Eye (tissue), 1 donor: ENCODE measurements around the gene SLC5A9.
A peak's percentile ranks its signal among the peaks of the same experiment; 100 is the strongest.

Source experiments
- DNase-seq: peaks from one replicate; pipeline ENCODE4 v3.0.0-alpha.2; 2015

The SLC5A9 gene

DNA sequence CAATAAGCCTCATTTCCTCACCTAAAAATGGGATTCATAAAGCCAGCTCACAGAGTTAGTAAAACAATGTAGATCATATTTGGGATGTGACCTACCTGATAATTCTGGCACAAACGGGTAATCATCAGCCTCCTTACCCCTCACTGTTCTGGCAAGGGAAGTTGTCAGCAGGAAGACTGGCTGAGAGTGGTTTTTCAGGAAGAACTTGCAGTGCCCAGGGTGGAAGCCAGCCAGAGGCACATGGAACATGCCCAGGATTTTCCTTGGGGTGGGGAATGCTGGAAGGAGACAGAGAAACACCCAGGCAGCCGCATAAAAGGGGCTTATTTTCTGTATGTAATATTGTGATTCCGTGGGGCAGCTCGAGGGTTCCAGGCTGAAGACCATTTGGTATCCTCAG, 7.7 kb upstream of the SLC5A9 start:
- DNase-seq = no peak

DNA sequence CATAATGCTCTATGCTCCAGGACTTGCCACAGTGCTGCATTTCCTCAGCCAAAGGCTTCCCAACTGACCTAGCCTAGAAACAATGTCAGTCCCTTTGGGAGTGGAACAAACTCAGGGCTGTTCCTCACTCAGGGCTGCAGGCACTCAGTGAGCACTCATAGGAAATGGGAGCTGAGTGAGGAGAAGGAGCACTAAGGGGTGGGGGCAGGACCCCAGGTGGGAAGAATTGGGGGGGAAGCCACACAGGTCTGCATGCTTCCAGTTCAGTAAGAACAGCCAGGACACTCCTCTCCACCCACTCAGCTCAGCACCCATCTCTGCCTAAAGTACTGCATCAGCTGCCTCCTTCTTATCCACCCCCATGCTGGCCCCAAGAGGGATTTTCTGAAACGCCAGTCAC, 7.3 kb upstream of the SLC5A9 start:
- DNase-seq = no peak

- DNase-seq = no peak
Measured at GRCh38 chr1:48215889-48216288, 6.6 kb upstream of the SLC5A9 start.

GRCh38 chr1:48216313-48216712, 6.2 kb upstream of the SLC5A9 start:
- no peak for DNase-seq

DNA sequence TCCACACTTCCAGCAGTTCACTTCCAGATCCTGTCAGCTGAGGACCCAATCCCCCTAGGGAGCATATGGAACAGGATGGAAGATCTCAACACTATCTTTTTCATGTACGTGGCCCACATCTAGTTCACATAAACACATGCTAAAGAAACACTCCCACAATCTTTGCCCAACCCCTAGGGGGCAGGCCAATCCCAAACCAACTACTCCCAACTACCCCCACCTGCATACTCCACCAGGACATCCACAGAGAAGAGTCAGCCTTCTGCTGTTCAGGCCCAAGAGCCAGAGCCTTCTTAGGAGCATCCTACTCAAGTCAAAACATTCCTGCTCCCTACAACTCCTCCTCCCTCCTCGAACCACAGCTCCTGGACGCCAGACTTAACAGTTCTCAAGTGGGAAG, 5.6 kb upstream of the SLC5A9 start:
- no peak for DNase-seq

DNA sequence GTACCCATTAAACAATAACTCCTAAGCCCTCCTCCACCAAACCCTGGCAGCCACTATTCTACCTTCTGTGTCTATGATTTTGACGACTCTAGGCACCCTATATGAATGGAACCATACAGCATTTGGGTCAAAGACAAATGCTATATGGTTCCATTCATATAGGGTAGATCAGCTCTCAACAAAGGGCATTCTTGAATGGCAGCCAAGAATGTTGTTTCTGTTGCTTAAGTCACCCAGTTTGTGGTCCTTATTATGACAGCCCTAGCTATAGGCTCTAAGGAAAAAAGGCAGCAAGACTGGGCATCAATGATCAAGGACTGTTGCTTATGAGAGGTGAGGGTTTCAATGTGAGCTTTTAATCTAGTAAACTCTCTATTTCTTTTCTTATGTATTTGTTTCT, 4.7 kb upstream of the SLC5A9 start:
- DNase-seq = no peak

DNA sequence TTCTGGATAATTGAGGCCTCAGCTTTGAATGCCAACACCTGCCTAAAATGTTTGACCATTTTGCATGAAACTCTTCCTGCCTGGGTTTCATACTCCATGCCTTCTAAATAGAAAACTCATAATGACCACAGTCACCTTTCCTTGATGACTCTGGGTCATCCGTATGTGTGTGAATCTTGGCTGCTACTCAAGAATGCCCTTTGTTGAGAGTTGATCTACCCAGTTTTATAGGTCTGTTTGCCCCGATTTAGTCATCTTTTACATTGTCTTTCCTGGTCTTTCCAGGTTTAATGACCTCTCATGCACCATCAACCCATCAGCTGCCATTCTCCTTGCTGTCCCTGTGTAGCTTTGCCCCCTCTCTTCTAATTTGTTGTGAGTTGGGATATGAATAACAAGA, 2.7 kb upstream of the SLC5A9 start:
- no peak for DNase-seq

DNA sequence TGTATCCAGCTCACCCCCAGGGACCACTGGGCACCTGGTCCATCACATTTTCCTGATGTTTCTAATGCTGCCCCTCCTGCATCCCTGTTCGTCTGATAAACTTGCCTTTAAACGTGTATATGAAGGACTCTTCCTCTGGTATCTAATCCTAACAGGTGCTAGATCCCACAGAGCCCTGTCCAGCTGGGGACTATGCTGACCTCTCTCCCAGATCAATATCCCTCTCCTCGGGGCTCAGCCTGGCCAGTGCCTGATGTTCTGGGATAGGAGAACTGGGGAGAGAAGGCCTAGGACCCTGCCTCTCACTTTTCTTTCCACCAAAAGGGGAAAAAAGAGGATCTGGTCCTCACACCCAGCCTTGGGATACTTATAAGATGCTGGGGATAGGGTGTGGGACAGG, 1.4 kb upstream of the SLC5A9 start:
- no peak for DNase-seq

DNA sequence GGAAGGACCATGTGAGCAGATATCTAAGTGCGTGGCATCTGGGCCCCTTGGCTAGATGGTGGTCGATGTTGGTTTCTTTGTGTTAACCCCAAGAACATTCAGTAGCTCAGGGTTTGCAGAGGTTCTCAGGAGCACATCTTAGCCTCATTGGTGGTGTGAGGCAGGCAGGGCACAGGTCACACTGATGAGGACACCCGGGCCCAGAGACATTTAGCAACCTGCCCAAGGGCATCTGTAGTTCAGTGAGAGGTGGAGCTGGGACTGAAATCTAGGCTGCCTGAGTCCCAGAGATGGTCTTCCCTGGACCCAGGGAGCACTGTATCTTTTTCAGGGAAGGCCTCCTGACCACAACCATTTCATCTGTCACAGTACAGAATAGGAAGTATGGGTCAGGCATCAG, 859 bp upstream of the SLC5A9 start:
- no peak for DNase-seq

DNA sequence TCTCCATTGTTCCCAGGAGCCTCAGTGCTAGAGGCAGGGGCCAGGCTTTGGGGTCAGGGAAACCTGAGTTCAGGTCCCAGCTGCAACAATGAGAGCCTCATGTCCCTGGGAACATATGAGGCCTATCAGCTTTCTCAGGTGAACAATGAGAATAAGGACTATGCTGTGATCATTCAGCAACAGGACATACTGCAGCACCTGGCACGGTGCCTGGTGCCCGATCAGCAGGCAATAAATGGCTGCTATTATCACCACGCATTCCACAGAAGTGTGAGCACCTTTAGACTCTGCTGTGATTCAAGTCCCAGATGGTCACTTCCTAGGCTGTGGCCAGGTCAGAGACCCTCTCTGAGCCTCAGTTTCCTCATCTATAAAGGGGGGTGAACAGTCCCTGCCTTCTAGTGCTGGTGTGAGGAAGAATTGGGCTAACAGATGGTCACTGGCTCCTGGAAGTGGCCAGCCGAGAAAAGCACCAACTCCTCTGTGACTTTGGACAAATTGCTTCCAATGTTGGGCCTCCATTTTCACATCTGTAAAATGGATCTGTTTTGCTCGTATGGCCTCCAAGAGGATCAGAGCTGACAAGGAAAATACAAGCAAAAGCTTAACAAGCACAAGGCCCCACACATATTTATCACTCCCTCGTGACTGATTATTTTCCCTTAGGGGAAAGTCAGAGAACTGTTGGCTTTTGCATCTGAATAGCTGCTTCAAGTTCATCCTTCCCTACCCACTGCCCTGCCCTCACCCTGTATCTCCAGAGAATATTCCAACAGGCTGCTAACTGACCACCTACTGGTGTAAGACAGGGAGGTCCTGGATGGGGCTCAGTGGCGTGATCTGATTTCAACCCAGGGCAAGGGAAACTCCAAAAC, 1.1 kb downstream of the SLC5A9 start:
- no peak for DNase-seq

- DNase-seq = no peak
Measured at GRCh38 chr1:48224791-48225190, 2.3 kb downstream of the SLC5A9 start.

- no peak for DNase-seq
Measured at GRCh38 chr1:48225579-48225978, 3.1 kb downstream of the SLC5A9 start.

DNA sequence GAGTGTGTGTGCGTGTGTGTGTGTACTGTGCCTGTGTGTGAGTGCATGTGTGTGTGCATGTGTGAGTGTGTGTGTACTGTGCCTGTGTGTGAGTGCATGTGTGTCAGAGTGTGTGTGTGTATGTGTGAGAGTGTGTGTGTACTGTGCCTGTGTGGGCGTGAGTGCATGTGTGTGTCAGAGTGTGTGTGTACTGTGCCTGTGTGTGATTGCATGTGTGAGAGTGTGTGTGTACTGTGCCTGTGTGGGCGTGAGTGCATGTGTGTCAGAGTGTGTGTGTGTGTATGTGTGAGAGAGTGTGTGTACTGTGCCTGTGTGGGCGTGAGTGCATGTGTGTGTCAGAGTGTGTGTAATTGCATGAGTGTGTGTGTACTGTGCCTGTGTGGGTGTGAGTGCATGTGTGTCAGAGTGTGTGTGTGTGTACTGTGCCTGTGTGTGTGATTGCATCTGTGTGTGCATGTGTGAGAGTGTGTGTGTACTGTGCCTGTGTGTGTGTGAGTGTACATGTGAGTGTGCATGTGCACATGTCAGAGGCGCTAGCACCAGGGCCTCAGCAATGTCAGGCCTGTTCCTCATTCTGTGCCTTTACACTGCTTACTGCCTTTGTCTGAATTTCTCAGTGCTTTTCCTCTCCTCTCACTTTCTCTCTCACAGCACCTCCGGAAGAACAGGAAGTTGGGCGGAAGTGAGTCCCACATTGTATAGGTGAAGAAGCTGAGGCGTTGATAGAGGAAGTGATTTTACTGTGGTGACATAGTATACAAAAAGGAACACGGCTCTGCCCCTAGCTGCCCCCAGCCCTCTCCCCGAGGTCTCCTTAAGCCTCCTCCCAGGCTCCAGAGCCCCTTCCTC, 4.9 kb downstream of the SLC5A9 start:
- DNase-seq = no peak

- no peak for DNase-seq
Measured at GRCh38 chr1:48228156-48228555, 5.6 kb downstream of the SLC5A9 start.

DNA sequence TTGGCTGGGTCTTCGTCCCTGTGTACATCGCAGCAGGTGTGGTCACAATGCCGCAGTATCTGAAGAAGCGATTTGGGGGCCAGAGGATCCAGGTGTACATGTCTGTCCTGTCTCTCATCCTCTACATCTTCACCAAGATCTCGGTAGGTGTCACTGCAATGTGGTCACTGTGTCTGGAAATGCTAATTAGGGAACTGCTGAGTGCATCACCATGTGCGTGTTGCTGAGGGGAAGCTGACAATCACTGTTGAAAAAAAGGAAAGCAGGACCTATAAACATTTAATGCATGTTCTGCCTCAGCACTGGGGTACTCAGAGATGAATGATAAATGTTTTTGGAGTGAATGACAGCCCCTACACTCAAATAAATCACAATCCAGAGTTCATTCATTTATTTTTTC, 6.8 kb downstream of the SLC5A9 start:
- DNase-seq = no peak

DNA sequence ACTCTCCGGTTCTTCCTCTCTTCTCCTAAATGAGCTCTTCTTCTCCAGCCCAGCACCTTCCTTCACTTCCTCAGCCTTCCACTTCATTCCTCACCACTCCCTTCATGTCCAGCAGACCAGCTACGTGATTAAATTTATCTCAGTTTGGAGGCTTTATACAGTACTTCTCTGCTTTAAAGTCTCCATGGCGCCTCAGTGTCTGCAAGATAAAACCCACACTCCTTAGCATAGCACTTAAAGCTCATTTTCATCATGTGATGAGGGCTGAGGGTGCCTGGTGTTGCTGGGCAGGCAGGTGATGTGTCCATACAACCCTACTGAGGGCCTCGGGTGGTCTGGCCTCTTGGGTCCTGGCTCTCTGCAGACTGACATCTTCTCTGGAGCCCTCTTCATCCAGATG, 7.7 kb downstream of the SLC5A9 start:
- DNase-seq = no peak

DNA sequence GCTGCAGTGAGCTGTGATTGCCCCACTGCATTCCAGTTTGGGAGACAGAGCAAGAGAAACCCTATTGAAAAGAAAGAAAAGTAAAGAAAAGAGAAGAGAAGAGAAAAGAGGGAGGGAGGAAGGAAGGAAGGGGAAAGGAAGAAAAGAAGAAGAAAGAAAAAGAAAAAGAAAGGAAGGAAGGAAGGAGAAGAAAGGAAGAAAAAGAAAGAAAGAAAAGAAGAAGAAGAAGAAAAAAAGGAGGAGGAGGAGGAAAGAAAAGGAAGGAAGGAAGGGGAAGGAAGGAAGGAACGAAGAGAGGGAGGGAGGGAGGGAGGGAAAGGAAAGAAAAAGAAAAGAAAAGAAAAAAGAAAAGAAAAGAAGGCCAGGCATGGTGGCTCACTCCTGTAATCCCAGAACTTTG, 10.2 kb downstream of the SLC5A9 start:
- DNase-seq = no peak

GRCh38 chr1:48233666-48234485, 11.4 kb downstream of the SLC5A9 start:
- DNase-seq = no peak

DNA sequence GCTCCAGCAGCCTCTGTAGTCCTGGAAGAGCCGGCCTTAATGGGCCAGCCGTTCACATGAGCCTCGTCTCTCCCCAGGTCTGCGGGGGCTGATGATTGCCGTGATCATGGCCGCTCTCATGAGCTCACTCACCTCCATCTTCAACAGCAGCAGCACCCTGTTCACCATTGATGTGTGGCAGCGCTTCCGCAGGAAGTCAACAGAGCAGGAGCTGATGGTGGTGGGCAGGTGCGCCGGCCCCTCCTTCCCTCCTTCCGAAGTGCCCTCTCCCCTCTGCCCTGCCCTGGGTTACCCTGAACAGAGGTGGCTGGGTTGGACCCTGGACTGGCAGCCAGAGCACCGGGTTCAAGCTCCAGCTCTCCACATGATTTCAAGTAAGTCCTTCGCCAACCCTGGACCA, 13.1 kb downstream of the SLC5A9 start:
- no peak for DNase-seq

GRCh38 chr1:48236716-48237470, 14.4 kb downstream of the SLC5A9 start:
- DNase-seq = peak; percentile 68

- DNase-seq = no peak
Measured at GRCh38 chr1:48242141-48242736, 19.7 kb downstream of the SLC5A9 start.

GRCh38 chr1:48245106-48245505, 22.6 kb downstream of the SLC5A9 start:
- no peak for DNase-seq
